NCI-H146 treated with DMSO at 0.1 percent for 48 hours (cell line): ENCODE results near the gene ARSB.
A peak's percentile ranks its signal among the peaks of the same experiment; 100 is the strongest.
"Not testable (repeated sequence)": the region's sequence is repeated elsewhere in the genome, so short reads cannot be mapped to it uniquely, and the experiment has no call there.

ENCODE experiments used
- DNase-seq: peaks from one replicate; lab custom pipeline; 2025; ENCODE audit not compliant: unreplicated experiment; lab: John Stamatoyannopoulos, UW

The ARSB gene

GRCh38 chr5:78997090-78997489 lies 12.0 kb upstream of the ARSB start:
- DNase-seq, result no peak

- no peak for DNase-seq
Observed at GRCh38 chr5:78995521-78996007, 10.5 kb upstream of the ARSB start.

- no peak for DNase-seq
Observed at GRCh38 chr5:78993165-78993564, 8.1 kb upstream of the ARSB start.

GRCh38 chr5:78992146-78992545 lies 7.0 kb upstream of the ARSB start:
- no peak for DNase-seq

- DNase-seq, result no peak
Observed at GRCh38 chr5:78989080-78989479, 4.0 kb upstream of the ARSB start.

GRCh38 chr5:78985725-78986223 lies 664 bp upstream of the ARSB start:
- peak; percentile 40 for DNase-seq

- peak; percentile 85 for DNase-seq
Observed at GRCh38 chr5:78984439-78985115, 533 bp downstream of the ARSB start.

- DNase-seq, result peak; percentile 29
Observed at GRCh38 chr5:78983601-78984438, 1.3 kb downstream of the ARSB start.

GRCh38 chr5:78983194-78983593 lies 1.9 kb downstream of the ARSB start:
- not testable (repeated sequence) for DNase-seq

GRCh38 chr5:78979909-78980308 lies 5.2 kb downstream of the ARSB start:
- no peak for DNase-seq

GRCh38 chr5:78979117-78979742 lies 5.9 kb downstream of the ARSB start:
- DNase-seq, result no peak

- DNase-seq, result no peak
Observed at GRCh38 chr5:78975035-78975434, 10.1 kb downstream of the ARSB start.

- DNase-seq, result no peak
Observed at GRCh38 chr5:78974601-78975000, 10.5 kb downstream of the ARSB start.

- DNase-seq, result no peak
Observed at GRCh38 chr5:78974011-78974410, 11.1 kb downstream of the ARSB start.

GRCh38 chr5:78972654-78973428 lies 12.3 kb downstream of the ARSB start:
- DNase-seq, result no peak

GRCh38 chr5:78971998-78972397 lies 13.1 kb downstream of the ARSB start:
- DNase-seq, result no peak

GRCh38 chr5:78968781-78969180 lies 16.3 kb downstream of the ARSB start:
- no peak for DNase-seq

GRCh38 chr5:78964889-78965288 lies 20.2 kb downstream of the ARSB start:
- DNase-seq, result peak; percentile 24

GRCh38 chr5:78961743-78962142 lies 23.4 kb downstream of the ARSB start:
- DNase-seq, result no peak

GRCh38 chr5:78959767-78960166 lies 25.3 kb downstream of the ARSB start:
- no peak for DNase-seq
